Effector memory CD8-positive, alpha-beta T cell (primary cell): ENCODE measurements around the gene DIPK1A.

Source experiments
- ATAC-seq: fragments of 150-1000 bp; cut with Tn5 transposase; replicated peaks from 2 replicates; pipeline ENCODE4 v1.10.0; 2021; ENCODE audit warnings: mild to moderate bottlenecking, moderate library complexity
- DNase-seq, 3 experiments: peaks; one replicate each; pipeline ENCODE4 v3.0.0; 2021
- H3K27ac Mint-ChIP-seq, 2 donors: one replicate each; pipeline ENCODE4 v1.8.0; 2022; ENCODE audit warnings: mild to moderate bottlenecking in 2 of 2, mixed read lengths in 2 of 2, moderate library complexity in 2 of 2
- H3K27me3 Mint-ChIP-seq, 2 donors: one replicate each; pipeline ENCODE4 v1.8.0; 2022; ENCODE audit warnings: mixed read lengths in 2 of 2
- H3K36me3 Mint-ChIP-seq: one replicate; pipeline ENCODE4 v1.8.0; 2022; ENCODE audit warnings: mild to moderate bottlenecking, moderate library complexity, mixed read lengths; ENCODE audit not compliant: insufficient read depth
- H3K4me1 Mint-ChIP-seq, 2 donors: one replicate each; pipeline ENCODE4 v1.8.0; 2022; ENCODE audit warnings: low read depth in 2 of 2, mixed read lengths in 2 of 2
- H3K4me3 Mint-ChIP-seq, 2 donors: one replicate each; pipeline ENCODE4 v1.8.0; 2022; ENCODE audit warnings: mild to moderate bottlenecking in 2 of 2, mixed read lengths in 2 of 2, moderate library complexity in 2 of 2
- H3K9me3 Mint-ChIP-seq, 2 donors: one replicate each; pipeline ENCODE4 v1.8.0; 2022; ENCODE audit warnings: mixed read lengths in 2 of 2

The DIPK1A gene

DNA sequence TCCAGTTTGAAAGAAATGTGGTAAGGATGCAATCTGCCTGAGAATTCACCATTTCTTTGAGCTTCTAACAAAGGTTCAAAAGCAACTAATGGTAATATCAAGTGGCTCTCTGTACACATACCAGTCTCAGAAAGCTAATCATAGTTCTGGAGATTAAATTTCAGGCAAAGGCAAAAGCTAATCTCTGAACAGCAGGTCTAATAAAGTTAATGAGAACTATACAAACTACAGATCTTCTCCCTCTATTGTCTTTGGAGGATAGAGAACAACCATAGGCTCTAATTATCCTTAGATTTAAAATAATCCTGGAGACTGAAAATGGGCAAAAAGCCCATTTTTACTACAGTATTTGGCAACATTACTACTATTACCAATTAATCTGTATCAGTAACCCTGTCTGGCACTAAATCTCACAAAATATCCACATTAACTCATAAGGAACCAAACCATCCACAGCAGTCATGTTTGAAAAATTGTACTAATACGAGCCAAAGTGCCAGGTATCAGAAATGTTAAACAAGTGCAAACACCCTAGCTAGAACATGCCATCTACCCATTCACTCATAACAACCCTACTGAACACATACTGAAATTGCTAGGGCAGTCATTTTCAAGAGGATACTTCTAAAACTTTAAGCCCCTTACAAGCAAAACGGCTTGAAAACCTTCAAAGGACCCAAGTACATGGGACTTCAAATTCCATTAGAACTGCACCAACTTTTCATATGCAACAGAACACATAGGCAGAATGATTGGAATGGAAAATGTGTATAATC is 4.8 kb downstream of the DIPK1A start:
- H3K36me3 Mint-ChIP-seq = peaks cover 12% of the 10 kb centered on the region
- ATAC-seq (no peak), DNase-seq (no peak)
- no peaks in the 10 kb centered on the region for H3K27me3 Mint-ChIP-seq
- peak overlapping the region; percentile 27 to 79 for H3K27ac Mint-ChIP-seq
- no peaks in the 10 kb centered on the region for H3K9me3 Mint-ChIP-seq
- peaks cover 43 to 67% of the 10 kb centered on the region in 2 donors for H3K4me1 Mint-ChIP-seq
- peak overlapping the region; percentile 13 to 46 for H3K4me3 Mint-ChIP-seq

GRCh38 chr1:92953491-92953890 is 7.8 kb downstream of the DIPK1A start:
- Mint-ChIP-seq H3K9me3 (no peaks in the 10 kb centered on the region), H3K4me1 (peaks cover 37 to 53% of the 10 kb centered on the region in 2 donors), H3K27ac (peak overlapping the region in 1 of 2 donors; percentile 91), H3K4me3 (peak overlapping the region; percentile 0 to 37), H3K27me3 (no peaks in the 10 kb centered on the region), H3K36me3 (no peaks in the 10 kb centered on the region)
- peak; percentile 83 for ATAC-seq
- peak in 2 of 3 experiments; percentile 12 to 21 for DNase-seq

- H3K4me1 Mint-ChIP-seq = peaks cover 35 to 50% of the 10 kb centered on the region in 2 donors
- H3K4me3 Mint-ChIP-seq = peak overlapping the region; percentile 0 to 37
These were observed 8.5 kb downstream of the DIPK1A start for GRCh38 chr1:92952714-92953113.

DNA sequence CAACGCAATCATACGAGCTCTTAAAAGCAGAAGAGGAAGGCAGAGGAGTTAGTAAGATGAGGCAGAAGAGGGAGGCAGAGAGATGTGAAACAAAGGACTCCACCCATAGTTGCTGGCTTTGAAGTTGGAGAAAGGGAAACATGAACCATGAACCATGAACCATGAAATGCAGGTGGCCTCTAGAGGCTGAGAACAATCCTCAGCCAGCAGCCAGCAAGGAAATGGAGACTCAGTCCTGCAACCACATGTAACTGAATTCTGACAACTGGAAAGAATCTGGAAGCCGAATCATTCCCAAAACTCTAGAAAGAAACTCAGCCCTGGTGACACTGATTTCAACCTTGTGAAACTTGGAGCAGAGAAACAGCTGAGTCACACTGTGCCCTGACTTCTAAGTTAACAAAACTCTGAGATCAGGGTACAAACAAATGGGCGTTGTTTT is 10.1 kb downstream of the DIPK1A start:
- H3K27me3 Mint-ChIP-seq = no peaks in the 10 kb centered on the region
- peaks cover 22 to 43% of the 10 kb centered on the region in 2 donors for H3K4me1 Mint-ChIP-seq
- H3K4me3 Mint-ChIP-seq = no peak overlapping the region
- ATAC-seq = peak; percentile 48
- no peaks in the 10 kb centered on the region for H3K36me3 Mint-ChIP-seq
- no peak overlapping the region for H3K27ac Mint-ChIP-seq
- no peaks in the 10 kb centered on the region for H3K9me3 Mint-ChIP-seq
- no peak for DNase-seq

More at GRCh38 chr1:92952714-92953113, 8.5 kb downstream of the DIPK1A start:
- Mint-ChIP-seq H3K27me3 (no peaks in the 10 kb centered on the region), H3K27ac (peak overlapping the region in 1 of 2 donors; percentile 91), H3K36me3 (no peaks in the 10 kb centered on the region), H3K9me3 (no peaks in the 10 kb centered on the region)
- DNase-seq = no peak
- no peak for ATAC-seq

DNA sequence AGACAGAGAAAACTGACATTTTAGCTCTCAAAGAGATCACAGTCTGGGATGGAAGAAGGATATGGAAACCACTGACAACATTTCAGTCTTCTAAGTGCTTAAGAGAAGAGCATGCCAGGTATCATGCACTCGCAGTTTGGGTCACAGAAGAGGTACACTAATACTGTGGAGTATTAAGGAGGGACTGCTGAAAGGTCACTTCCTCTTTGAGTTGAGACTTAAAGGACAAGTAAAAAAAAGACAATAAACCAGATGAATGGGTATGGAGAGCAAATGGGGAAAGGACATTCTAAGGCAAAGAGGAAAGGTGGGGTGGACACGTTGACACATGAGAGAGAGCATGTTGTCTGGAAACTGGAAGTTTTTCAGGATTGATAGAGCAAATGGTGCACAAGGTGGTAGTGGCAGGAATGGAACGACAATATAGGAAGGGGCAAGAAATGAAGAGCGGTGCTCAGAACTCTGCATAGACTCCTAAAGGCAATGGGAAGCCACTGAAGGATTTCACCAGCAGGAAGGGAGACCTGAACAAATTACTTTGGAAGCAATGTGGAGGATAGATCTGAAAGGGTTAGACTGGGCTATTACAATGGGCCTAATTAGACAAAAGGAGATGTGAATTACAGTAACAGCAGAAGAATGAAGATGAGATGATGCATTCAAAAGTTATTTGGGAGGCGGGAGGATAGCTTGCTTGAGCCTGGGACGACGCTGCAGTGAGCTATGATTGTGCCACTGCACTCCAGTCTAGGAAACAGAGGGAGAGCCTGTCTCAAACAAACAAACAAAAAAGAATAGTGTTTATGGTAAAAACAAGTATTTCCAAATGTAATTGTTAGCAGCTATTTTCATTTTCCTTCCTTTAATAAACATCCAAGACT is 11.1 kb downstream of the DIPK1A start:
- H3K9me3 Mint-ChIP-seq = no peaks in the 10 kb centered on the region
- ATAC-seq (no peak), DNase-seq (no peak)
- H3K4me1 Mint-ChIP-seq = peaks cover 18 to 38% of the 10 kb centered on the region in 2 donors
- no peaks in the 10 kb centered on the region for H3K36me3 Mint-ChIP-seq
- H3K4me3 Mint-ChIP-seq = no peak overlapping the region
- no peaks in the 10 kb centered on the region for H3K27me3 Mint-ChIP-seq
- H3K27ac Mint-ChIP-seq = no peak overlapping the region

DNA sequence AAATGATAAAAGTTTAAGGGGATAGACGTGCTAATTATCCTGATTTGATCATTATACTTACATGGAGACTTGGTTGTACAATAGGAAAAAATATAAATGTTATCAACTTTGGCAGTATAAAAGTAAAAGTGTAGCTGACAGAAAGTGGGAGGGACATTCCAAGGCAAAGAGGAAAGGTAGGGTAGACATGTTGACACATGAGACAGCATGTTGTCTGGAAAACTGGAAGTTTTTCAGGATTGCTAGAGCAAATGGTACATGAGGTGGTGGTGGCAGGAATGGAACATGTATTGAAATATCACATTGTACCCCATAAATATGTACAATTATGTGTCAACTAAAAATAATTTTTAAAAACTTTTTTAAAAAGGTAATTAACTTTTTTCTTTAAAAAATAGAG is 13.2 kb downstream of the DIPK1A start:
- ATAC-seq (no peak), DNase-seq (no peak)
- Mint-ChIP-seq H3K27me3 (no peaks in the 10 kb centered on the region), H3K4me1 (peaks cover 21 to 44% of the 10 kb centered on the region in 2 donors), H3K36me3 (no peaks in the 10 kb centered on the region), H3K27ac (no peak overlapping the region), H3K9me3 (no peaks in the 10 kb centered on the region), H3K4me3 (no peak overlapping the region)

- Mint-ChIP-seq H3K4me3 (no peak overlapping the region), H3K36me3 (no peaks in the 10 kb centered on the region), H3K9me3 (no peaks in the 10 kb centered on the region), H3K27ac (no peak overlapping the region), H3K27me3 (no peaks in the 10 kb centered on the region), H3K4me1 (peaks cover 18 to 38% of the 10 kb centered on the region in 2 donors)
- DNase-seq = no peak
- no peak for ATAC-seq
These were observed 15.5 kb downstream of the DIPK1A start for GRCh38 chr1:92945748-92946270.

DNA sequence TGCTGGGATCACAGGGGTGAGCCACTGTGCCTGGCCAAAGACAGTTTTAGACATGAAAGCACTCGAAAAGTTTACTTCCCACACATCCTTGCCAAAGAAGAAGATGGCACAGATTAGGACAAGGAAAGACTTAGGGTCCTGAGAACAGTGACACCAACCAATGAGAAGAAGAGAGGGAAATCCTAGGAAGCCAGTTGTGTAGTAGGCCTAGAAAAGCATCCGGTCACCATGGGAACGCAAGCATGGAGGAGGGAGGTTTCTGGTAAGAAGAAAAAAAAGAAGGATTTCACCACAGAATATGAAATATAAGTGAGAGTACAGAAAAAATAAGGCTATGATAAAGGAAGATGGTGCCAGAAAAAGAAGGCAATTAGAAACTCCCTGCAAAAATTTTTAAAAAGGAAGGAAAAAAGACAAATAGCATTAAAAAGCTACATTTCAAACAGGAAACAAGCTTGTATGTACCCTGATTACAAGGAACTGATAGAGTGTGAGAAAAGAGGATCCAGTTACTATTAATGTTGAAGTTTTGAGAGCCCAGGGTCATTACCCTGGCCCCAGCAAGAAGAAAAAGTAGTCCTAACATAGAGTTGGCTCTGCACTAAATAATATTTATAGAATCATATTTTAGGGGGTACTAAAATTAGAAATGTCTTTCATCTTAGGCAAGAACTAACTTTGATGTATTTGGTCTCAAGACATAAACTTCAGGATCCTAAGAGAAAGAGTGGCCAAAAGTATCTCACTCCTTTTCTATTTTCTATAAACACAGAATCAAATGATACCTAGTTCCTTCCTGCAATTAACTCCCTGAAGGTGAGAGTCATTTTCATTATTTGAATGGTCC is 16.1 kb downstream of the DIPK1A start:
- no peak for ATAC-seq
- H3K4me1 Mint-ChIP-seq = peaks cover 18 to 38% of the 10 kb centered on the region in 2 donors
- no peak for DNase-seq

DNA sequence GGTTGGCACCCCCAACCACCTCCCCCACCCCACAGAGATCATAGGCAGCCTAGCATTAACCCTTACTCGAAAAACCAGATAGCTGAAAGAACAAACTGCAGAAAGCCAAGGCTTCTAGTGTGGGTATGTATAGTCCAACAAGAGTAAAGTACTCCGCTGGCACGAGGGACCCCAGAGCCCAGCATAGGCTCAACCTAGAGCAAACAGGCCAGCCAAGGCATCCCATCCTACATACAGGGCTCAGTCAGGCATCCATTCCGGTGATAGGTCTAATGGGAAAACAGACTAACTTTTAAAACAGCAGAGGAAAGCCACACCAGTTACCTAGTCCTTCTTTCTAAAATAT is 17.8 kb downstream of the DIPK1A start:
- peaks cover 18 to 38% of the 10 kb centered on the region in 2 donors for H3K4me1 Mint-ChIP-seq
- no peaks in the 10 kb centered on the region for H3K9me3 Mint-ChIP-seq
- no peaks in the 10 kb centered on the region for H3K36me3 Mint-ChIP-seq
- no peak for DNase-seq
- H3K4me3 Mint-ChIP-seq = no peak overlapping the region
- no peak for ATAC-seq
- H3K27ac Mint-ChIP-seq = peak overlapping the region in 1 of 2 donors; percentile 69
- no peaks in the 10 kb centered on the region for H3K27me3 Mint-ChIP-seq

More for the DNA sequence above, 16.1 kb downstream of the DIPK1A start:
- no peaks in the 10 kb centered on the region for H3K9me3 Mint-ChIP-seq
- H3K4me3 Mint-ChIP-seq = no peak overlapping the region
- H3K36me3 Mint-ChIP-seq = no peaks in the 10 kb centered on the region
- H3K27me3 Mint-ChIP-seq = no peaks in the 10 kb centered on the region
- H3K27ac Mint-ChIP-seq = peak overlapping the region in 1 of 2 donors; percentile 9

GRCh38 chr1:92940541-92940940 is 20.7 kb downstream of the DIPK1A start:
- peaks cover 19 to 30% of the 10 kb centered on the region in 2 donors for H3K4me1 Mint-ChIP-seq
- DNase-seq (no peak), ATAC-seq (no peak)
- H3K4me3 Mint-ChIP-seq = no peak overlapping the region
- no peaks in the 10 kb centered on the region for H3K9me3 Mint-ChIP-seq
- no peaks in the 10 kb centered on the region for H3K27me3 Mint-ChIP-seq
- H3K27ac Mint-ChIP-seq = peak overlapping the region in 1 of 2 donors; percentile 19
- no peaks in the 10 kb centered on the region for H3K36me3 Mint-ChIP-seq

- DNase-seq (no peak), ATAC-seq (no peak)
- Mint-ChIP-seq H3K9me3 (no peaks in the 10 kb centered on the region), H3K4me1 (peaks cover 12 to 15% of the 10 kb centered on the region in 2 donors), H3K36me3 (no peaks in the 10 kb centered on the region), H3K27ac (no peak overlapping the region), H3K27me3 (no peaks in the 10 kb centered on the region), H3K4me3 (no peak overlapping the region)
These were observed 23.5 kb downstream of the DIPK1A start for GRCh38 chr1:92937731-92938130.

GRCh38 chr1:92936865-92937264 is 24.4 kb downstream of the DIPK1A start:
- ATAC-seq (no peak), DNase-seq (no peak)
- no peaks in the 10 kb centered on the region for H3K36me3 Mint-ChIP-seq
- peak overlapping the region in 1 of 2 donors; percentile 84 for H3K27ac Mint-ChIP-seq
- no peaks in the 10 kb centered on the region for H3K27me3 Mint-ChIP-seq
- H3K9me3 Mint-ChIP-seq = no peaks in the 10 kb centered on the region
- H3K4me1 Mint-ChIP-seq = peaks cover 11 to 15% of the 10 kb centered on the region in 2 donors
- H3K4me3 Mint-ChIP-seq = no peak overlapping the region
